ENCODE results near the gene PARP6. TPM values are rescaled to one million over a fixed set of nuclear protein-coding genes. Genes with fewer than 3 reads are reported as not detected.

The PARP6 gene
- total RNA-seq, 1 experiment from 2014 or later: 41.9 TPM

- 0 out of 2 replicates have a peak, but pooled peaks have one; percentile 25 for TF ChIP-seq FOXP1 (CRISPR knock-in tag; IDR thresholded peaks at IDR 0.05; ENCODE audit: borderline replicate concordance)
- no peak for TF ChIP-seq ELF4 (CRISPR knock-in tag; IDR thresholded peaks at IDR 0.05; ENCODE audit: low read depth)
- TF ChIP-seq MXD4 (CRISPR knock-in tag; IDR thresholded peaks at IDR 0.05; ENCODE audit: borderline replicate concordance): no peak
- TF ChIP-seq USF1 (CRISPR knock-in tag; IDR thresholded peaks at IDR 0.05): no peak
- no peak for TF ChIP-seq CREB1 (CRISPR knock-in tag; IDR thresholded peaks at IDR 0.05)
- TF ChIP-seq JUN (CRISPR knock-in tag; IDR thresholded peaks at IDR 0.05): no peak
- TF ChIP-seq NR2C2 (CRISPR knock-in tag; IDR thresholded peaks at IDR 0.05): no peak
- TF ChIP-seq, protein P1, sequence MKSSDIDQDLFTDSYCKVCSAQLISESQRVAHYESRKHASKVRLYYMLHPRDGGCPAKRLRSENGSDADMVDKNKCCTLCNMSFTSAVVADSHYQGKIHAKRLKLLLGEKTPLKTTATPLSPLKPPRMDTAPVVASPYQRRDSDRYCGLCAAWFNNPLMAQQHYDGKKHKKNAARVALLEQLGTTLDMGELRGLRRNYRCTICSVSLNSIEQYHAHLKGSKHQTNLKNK (CRISPR knock-in tag; IDR thresholded peaks at IDR 0.05): peak; percentile 76
- TF ChIP-seq, protein P2, sequence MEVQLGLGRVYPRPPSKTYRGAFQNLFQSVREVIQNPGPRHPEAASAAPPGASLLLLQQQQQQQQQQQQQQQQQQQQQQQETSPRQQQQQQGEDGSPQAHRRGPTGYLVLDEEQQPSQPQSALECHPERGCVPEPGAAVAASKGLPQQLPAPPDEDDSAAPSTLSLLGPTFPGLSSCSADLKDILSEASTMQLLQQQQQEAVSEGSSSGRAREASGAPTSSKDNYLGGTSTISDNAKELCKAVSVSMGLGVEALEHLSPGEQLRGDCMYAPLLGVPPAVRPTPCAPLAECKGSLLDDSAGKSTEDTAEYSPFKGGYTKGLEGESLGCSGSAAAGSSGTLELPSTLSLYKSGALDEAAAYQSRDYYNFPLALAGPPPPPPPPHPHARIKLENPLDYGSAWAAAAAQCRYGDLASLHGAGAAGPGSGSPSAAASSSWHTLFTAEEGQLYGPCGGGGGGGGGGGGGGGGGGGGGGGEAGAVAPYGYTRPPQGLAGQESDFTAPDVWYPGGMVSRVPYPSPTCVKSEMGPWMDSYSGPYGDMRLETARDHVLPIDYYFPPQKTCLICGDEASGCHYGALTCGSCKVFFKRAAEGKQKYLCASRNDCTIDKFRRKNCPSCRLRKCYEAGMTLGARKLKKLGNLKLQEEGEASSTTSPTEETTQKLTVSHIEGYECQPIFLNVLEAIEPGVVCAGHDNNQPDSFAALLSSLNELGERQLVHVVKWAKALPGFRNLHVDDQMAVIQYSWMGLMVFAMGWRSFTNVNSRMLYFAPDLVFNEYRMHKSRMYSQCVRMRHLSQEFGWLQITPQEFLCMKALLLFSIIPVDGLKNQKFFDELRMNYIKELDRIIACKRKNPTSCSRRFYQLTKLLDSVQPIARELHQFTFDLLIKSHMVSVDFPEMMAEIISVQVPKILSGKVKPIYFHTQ (CRISPR knock-in tag; IDR thresholded peaks at IDR 0.05): peak; percentile 87
- no peak for TF ChIP-seq TEAD1 (CRISPR knock-in tag; IDR thresholded peaks at IDR 0.05)
- no peak for TF ChIP-seq CBFB (CRISPR knock-in tag; IDR thresholded peaks at IDR 0.05; ENCODE audit: low read depth)
- TF ChIP-seq SP1 (CRISPR knock-in tag; conservative IDR thresholded peaks at IDR 0.05): no peak
- TF ChIP-seq IRF1 (CRISPR knock-in tag; IDR thresholded peaks at IDR 0.05): no peak
- no peak for TF ChIP-seq ATF6 (CRISPR knock-in tag; IDR thresholded peaks at IDR 0.05)
- TF ChIP-seq SOX15 (CRISPR knock-in tag; IDR thresholded peaks at IDR 0.05): no peak
- TF ChIP-seq ZNF219 (CRISPR knock-in tag; IDR thresholded peaks at IDR 0.05; ENCODE audit: borderline replicate concordance): no peak
- TF ChIP-seq, protein P3, sequence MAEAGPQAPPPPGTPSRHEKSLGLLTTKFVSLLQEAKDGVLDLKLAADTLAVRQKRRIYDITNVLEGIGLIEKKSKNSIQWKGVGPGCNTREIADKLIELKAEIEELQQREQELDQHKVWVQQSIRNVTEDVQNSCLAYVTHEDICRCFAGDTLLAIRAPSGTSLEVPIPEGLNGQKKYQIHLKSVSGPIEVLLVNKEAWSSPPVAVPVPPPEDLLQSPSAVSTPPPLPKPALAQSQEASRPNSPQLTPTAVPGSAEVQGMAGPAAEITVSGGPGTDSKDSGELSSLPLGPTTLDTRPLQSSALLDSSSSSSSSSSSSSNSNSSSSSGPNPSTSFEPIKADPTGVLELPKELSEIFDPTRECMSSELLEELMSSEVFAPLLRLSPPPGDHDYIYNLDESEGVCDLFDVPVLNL (CRISPR knock-in tag; IDR thresholded peaks at IDR 0.05; ENCODE audit: borderline replicate concordance, low read depth): no peak
- no peak for TF ChIP-seq ZNF138 (CRISPR knock-in tag; conservative IDR thresholded peaks at IDR 0.05)
- TF ChIP-seq ZNF317 (CRISPR knock-in tag; IDR thresholded peaks at IDR 0.05; ENCODE audit: borderline replicate concordance, low read depth): no peak
Observed at GRCh38 chr15:72197460-72198355, 74.6 kb downstream of the PARP6 start, which contains the start of gene GRAMD2A (continued).
